GM18861 (cell line): ENCODE measurements around the gene CD200.

ENCODE experiments used
- ATAC-seq: cut with Tn5 transposase; IDR thresholded peaks from one replicate; pipeline ENCODE4 v1.9.1; 2021; ENCODE audit not compliant: unreplicated experiment

Gene CD200

GRCh38 chr3:112331851-112332250 lies 1.1 kb upstream of the CD200 start:
- no peak for ATAC-seq

GRCh38 chr3:112333381-112334317 lies 693 bp downstream of the CD200 start:
- ATAC-seq = no peak

DNA sequence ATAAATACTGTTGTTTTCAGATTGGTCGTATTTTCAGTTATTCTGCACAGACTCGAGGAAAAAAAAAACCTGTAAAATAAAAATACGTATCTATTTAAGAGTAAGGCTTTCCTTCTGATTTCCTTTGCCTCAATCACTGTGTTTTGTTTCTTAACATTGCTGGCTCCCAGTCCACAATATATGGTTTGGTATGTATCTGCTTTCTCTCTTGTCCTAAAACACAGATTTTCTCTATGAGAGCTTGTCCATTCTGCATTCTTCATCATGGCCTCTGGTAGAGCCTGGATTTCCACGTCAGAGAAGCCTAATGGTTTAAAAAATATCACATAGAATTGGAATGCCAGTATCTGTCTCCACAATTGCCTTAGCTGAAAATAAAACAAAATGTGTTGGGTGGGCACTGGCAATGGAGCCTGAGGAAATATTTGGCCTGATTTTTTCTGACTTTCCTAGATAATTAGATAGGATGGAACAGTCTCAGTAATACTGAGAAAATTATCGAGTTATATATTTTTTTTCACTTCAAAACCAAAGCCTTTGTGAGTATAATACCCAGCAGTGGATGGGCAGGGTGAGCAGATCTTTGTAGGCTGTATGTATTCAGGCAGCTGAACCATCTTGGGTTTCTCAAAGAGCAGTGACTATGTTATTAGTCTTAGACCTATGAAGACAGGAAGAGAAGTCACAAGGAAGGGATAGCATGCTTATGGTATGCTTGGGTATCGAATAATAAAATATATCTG lies 1.9 kb downstream of the CD200 start:
- no peak for ATAC-seq

DNA sequence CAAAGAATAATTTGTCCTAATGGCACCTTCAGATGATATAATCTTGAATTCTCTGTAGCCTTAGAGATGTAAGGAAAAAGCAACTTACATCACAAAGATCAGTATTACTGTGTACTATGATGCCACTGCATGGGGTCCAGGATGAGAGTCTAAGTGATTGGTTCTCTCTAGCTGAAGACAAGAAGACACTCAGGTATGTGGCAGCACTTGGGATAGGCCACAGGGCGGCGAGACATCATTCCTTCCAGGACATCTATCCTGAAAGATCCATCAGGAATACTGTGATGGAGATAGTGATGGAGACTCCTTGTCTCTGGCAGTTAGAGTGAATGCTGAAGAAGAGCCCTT lies 2.5 kb downstream of the CD200 start:
- ATAC-seq = no peak

DNA sequence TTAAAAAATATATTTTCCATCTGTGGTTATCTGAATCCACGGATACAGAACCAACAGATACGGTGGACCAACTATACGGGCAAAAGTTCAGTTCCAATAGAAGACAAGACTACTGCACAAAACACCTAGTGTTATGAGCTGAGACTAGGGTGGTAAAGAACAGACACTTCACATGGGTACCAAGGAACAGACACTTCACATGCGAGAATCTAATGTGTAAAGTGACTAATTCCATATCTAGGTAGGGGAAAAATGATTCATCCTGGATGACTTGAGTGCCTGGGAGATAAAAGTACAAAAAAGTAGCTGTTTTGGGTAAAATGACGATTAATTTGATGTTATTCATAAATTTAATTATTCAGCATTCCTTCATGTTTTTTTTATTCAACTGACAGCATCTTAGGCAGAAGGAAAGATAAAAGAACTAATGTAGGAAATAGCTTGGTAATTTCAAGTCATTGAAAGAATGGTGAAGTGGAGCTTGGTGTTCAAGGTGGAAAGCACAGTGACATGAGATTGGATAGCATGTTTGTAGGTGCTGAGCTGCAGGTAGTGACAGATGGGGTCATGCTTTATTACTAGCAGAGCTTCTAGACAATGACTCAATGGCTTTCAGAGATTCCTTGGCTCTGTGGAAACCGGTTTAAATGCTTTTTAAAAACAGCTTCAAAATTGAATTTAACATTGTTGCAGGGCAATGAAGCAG lies 5.2 kb downstream of the CD200 start:
- no peak for ATAC-seq

DNA sequence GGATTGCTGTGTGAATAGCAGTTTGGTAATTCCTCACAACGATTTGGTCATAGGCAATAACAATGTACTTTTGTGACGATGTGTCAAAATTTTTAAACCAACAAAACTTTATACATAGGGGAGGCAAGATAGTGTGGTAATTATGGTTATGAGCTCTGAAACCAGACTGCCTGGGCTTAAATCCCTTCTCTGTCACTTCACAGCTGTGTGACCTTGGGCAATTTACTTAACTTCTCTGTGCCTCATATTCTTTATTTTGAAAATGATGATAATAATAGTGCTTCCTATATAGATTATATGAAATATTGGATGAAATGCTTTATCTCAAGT lies 5.7 kb downstream of the CD200 start:
- no peak for ATAC-seq

- ATAC-seq = no peak
Measured at GRCh38 chr3:112339134-112339533, 6.2 kb downstream of the CD200 start.

- no peak for ATAC-seq
Measured at GRCh38 chr3:112339609-112340008, 6.7 kb downstream of the CD200 start.

- ATAC-seq = no peak
Measured at GRCh38 chr3:112341386-112341785, 8.4 kb downstream of the CD200 start.

DNA sequence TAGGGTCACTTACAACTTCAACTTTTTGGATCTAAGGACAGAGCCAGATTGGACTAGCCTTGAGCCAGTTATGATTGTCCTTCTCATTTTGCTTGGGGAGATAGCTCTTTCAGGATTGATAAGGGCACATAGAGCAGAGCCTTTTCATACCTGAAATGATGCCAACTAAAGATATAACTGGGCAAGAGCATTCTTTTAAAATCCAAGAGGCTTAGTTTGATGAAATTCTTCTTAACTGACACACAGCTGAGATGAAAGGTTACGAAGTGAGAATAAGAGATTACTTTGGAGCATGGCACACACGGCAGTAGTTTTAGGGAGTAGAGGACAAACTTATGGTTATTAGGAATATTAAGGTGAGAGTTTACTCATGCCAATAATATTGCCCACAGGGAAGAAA lies 12.7 kb downstream of the CD200 start:
- no peak for ATAC-seq

DNA sequence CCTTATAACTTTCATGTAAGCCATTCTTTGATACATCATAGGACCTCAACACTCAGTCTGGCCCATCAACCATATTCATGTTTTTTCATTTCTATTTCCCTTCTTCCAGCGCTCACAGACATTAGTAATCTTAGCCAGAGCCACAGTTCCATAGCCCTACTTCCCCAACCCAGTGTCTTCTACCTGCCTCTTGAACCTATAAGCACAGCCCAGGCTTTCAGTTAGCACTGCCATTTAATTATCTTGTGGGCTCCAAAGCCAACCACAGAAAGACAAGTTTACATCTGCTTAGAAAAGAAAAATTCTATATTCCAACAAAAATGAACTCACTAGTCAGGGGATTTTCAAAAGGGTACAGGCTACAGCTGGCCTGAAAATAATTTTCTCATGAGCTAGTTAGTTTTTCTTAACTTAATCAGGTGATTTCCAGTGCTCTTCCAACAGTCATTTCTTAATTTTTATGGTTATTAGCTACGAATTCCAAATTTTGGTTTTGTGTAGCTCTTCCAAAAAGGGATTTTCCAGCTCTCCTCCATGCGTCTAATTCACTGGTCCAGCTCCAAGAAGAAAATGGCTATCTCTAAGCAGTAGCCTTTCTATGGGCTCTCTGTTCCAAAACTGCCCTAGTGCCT lies 13.7 kb downstream of the CD200 start:
- ATAC-seq = no peak

GRCh38 chr3:112348943-112349342 lies 16.0 kb downstream of the CD200 start:
- no peak for ATAC-seq

DNA sequence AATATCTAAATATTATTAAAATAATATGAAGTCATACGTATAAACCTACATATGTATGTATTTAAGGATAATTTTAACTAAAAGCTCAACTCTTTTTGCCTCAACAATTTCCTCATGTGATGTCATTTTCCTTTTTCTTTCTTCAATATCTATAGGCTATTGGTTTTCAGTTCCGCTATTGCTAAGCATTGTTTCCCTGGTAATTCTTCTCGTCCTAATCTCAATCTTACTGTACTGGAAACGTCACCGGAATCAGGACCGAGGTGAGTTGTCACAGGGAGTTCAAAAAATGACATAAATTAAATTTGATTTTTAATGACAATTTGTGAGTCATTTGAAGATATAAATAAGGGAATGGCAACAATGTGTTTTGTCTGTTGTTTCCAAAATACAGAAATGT lies 16.6 kb downstream of the CD200 start:
- no peak for ATAC-seq

DNA sequence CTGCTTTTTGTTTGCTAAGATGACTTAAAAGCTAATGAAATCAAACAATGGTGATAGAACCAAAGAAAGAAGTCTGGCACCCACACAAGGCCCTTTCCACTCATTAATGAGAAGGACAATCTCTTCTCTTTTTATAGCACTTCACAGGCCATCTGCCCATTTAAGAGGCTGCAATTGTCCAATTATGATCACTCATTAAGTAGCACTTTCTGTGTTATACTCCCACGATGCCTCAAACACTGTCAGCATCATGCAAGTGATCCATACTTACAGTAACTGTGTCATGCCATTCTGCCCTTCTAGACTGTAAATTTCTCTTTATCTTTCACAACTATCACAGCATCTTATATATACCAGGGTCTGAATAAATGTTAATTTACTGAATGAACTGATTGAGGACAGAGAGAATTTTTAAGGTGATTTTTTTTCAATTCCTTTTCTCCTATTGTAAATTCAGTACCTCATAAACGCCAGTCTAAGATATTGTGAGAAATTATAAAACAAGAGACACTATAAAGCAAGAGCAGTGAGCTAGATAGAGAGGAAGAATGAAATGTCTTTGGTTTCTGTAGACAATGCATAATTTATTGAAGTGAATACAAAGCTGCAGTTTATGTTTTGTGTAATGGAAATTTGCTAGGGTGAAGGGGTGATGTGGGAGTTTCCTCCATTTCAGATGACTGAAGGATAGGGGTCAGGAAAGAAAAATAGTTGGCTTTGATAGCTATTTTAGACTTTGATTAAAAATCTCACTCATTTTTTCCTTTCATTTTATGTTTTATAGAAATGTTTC lies 17.3 kb downstream of the CD200 start:
- no peak for ATAC-seq

- no peak for ATAC-seq
Measured at GRCh38 chr3:112351036-112351435, 18.1 kb downstream of the CD200 start.

DNA sequence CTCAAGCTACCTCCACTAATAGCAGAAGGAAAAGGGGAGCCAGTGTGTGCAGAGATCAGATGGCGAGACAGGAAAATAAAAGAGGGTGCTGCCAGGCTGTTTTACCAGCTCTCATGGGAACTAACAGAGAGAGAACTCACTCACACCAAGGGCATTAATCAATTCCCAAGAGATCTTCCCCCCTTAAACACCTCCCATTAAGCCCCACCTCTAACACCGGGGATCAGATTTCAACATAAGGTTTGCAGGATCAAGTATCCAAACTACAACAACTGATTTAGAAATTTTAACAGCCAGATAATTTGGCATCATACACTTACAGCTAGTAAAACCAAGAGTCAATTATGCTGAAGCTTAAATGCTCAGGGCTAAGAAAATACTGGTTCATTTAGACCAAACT lies 18.9 kb downstream of the CD200 start:
- no peak for ATAC-seq

- no peak for ATAC-seq
Measured at GRCh38 chr3:112352720-112353119, 19.8 kb downstream of the CD200 start.

- ATAC-seq = no peak
Measured at GRCh38 chr3:112353365-112353764, 20.4 kb downstream of the CD200 start.

GRCh38 chr3:112354642-112355306 lies 21.8 kb downstream of the CD200 start:
- no peak for ATAC-seq

- no peak for ATAC-seq
Measured at GRCh38 chr3:112355307-112355687, 22.3 kb downstream of the CD200 start.
